ENCODE data around the gene ADORA2A.
A peak's percentile ranks its signal among the peaks of the same experiment; 100 is the strongest.

Gene ADORA2A

GRCh38 chr22:24426436-24426835 lies 963 bp upstream of the ADORA2A start:
- Histone ChIP-seq H3K4me1 (ENCODE audit: low read depth, poor library complexity, severe bottlenecking) (peaks cover 53% of the 10 kb centered on the region), H3K27ac (peak overlapping the region; percentile 100), H3K9ac (peak overlapping the region; percentile 94; the same call in 1 of the 2 replicates), H2AFZ (ENCODE audit: low read depth) (no peak overlapping the region), H3K27me3 (ENCODE audit: insufficient read depth, low read depth) (no peaks in the 10 kb centered on the region), H3K36me3 (ENCODE audit: insufficient read depth) (no peaks in the 10 kb centered on the region), H3K4me3 (IDR thresholded peaks at IDR 0.05; ENCODE audit: insufficient read depth, low read depth, low read length) (no peak overlapping the region), H3K79me2 (ENCODE audit: insufficient read depth, low read depth) (peaks cover 54% of the 10 kb centered on the region), H3K4me2 (peak overlapping the region; percentile 99), H4K20me1 (ENCODE audit: insufficient read depth) (no peaks in the 10 kb centered on the region)
- no peak for TF ChIP-seq CTCF (conservative IDR thresholded peaks at IDR 0.05; ENCODE audit: low read depth, low read length)

- peak overlapping the region; percentile 94 for H3K9ac ChIP-seq
- H3K4me1 ChIP-seq (ENCODE audit: low read depth, poor library complexity, severe bottlenecking) = peaks cover 55% of the 10 kb centered on the region
- no peak overlapping the region for H3K4me3 ChIP-seq (IDR thresholded peaks at IDR 0.05; ENCODE audit: insufficient read depth, low read depth, low read length)
- no peaks in the 10 kb centered on the region for H4K20me1 ChIP-seq (ENCODE audit: insufficient read depth)
- peak overlapping the region; percentile 45 for H2AFZ ChIP-seq (ENCODE audit: low read depth)
- peaks cover 59% of the 10 kb centered on the region for H3K79me2 ChIP-seq (ENCODE audit: insufficient read depth, low read depth)
- H3K36me3 ChIP-seq (ENCODE audit: insufficient read depth) = no peaks in the 10 kb centered on the region
- H3K4me2 ChIP-seq = peak overlapping the region; percentile 99
- H3K27ac ChIP-seq = peak overlapping the region; percentile 100
- no peaks in the 10 kb centered on the region for H3K27me3 ChIP-seq (ENCODE audit: insufficient read depth, low read depth)
- no peak for TF ChIP-seq CTCF (conservative IDR thresholded peaks at IDR 0.05; ENCODE audit: low read depth, low read length)
Measured at GRCh38 chr22:24426851-24427499, 424 bp upstream of the ADORA2A start.

- Histone ChIP-seq H3K4me2 (peak overlapping the region; percentile 99), H3K36me3 (ENCODE audit: insufficient read depth) (no peaks in the 10 kb centered on the region), H3K4me3 (IDR thresholded peaks at IDR 0.05; ENCODE audit: insufficient read depth, low read depth, low read length) (no peak overlapping the region), H3K4me1 (ENCODE audit: low read depth, poor library complexity, severe bottlenecking) (peaks cover 74% of the 10 kb centered on the region), H2AFZ (ENCODE audit: low read depth) (no peak overlapping the region), H3K9ac (peak overlapping the region; percentile 94), H3K27me3 (ENCODE audit: insufficient read depth, low read depth) (no peaks in the 10 kb centered on the region), H3K27ac (peak overlapping the region; percentile 100), H3K79me2 (ENCODE audit: insufficient read depth, low read depth) (peaks cover 78% of the 10 kb centered on the region), H4K20me1 (ENCODE audit: insufficient read depth) (no peaks in the 10 kb centered on the region)
- no peak for TF ChIP-seq CTCF (conservative IDR thresholded peaks at IDR 0.05; ENCODE audit: low read depth, low read length)
Measured at GRCh38 chr22:24428751-24429410, 1.5 kb downstream of the ADORA2A start.

GRCh38 chr22:24429411-24430365 lies 2.3 kb downstream of the ADORA2A start:
- no peak overlapping the region for H3K4me3 ChIP-seq (IDR thresholded peaks at IDR 0.05; ENCODE audit: insufficient read depth, low read depth, low read length)
- peak overlapping the region; percentile 99 for H3K4me2 ChIP-seq
- TF ChIP-seq CTCF (conservative IDR thresholded peaks at IDR 0.05; ENCODE audit: low read depth, low read length) = no peak
- H3K4me1 ChIP-seq (ENCODE audit: low read depth, poor library complexity, severe bottlenecking) = peaks cover 82% of the 10 kb centered on the region
- peak overlapping the region; percentile 94 for H3K9ac ChIP-seq
- peaks cover 79% of the 10 kb centered on the region for H3K79me2 ChIP-seq (ENCODE audit: insufficient read depth, low read depth)
- no peaks in the 10 kb centered on the region for H4K20me1 ChIP-seq (ENCODE audit: insufficient read depth)
- H3K27me3 ChIP-seq (ENCODE audit: insufficient read depth, low read depth) = no peaks in the 10 kb centered on the region
- no peaks in the 10 kb centered on the region for H3K36me3 ChIP-seq (ENCODE audit: insufficient read depth)
- H3K27ac ChIP-seq = peak overlapping the region; percentile 100
- H2AFZ ChIP-seq (ENCODE audit: low read depth) = no peak overlapping the region

Data from KMS-11 (cell line).